ENCODE results near the gene EPHB2.

Gene EPHB2

GRCh38 chr1:22782406-22782805, 71.8 kb downstream of the EPHB2 start:
- no peak for DNase-seq

- no peak for DNase-seq
These were observed 73.7 kb downstream of the EPHB2 start for GRCh38 chr1:22784317-22784716.

GRCh38 chr1:22784737-22785136, 74.1 kb downstream of the EPHB2 start:
- DNase-seq: no peak

GRCh38 chr1:22786101-22786500, 75.5 kb downstream of the EPHB2 start:
- no peak for DNase-seq

GRCh38 chr1:22786719-22787489, 76.3 kb downstream of the EPHB2 start:
- DNase-seq: no peak

- DNase-seq: no peak
These were observed 77.0 kb downstream of the EPHB2 start for GRCh38 chr1:22787636-22788035.

- no peak for DNase-seq
These were observed 77.6 kb downstream of the EPHB2 start for GRCh38 chr1:22788254-22788661.

- no peak for DNase-seq
These were observed 78.8 kb downstream of the EPHB2 start for GRCh38 chr1:22789356-22789994.

- DNase-seq: no peak
These were observed 79.8 kb downstream of the EPHB2 start for GRCh38 chr1:22790232-22791008.

GRCh38 chr1:22791831-22792347, 81.2 kb downstream of the EPHB2 start:
- DNase-seq: no peak

- no peak for DNase-seq
These were observed 81.9 kb downstream of the EPHB2 start for GRCh38 chr1:22792396-22793160.

GRCh38 chr1:22793647-22794046, 83.0 kb downstream of the EPHB2 start:
- no peak for DNase-seq

- no peak for DNase-seq
These were observed 84.2 kb downstream of the EPHB2 start for GRCh38 chr1:22794647-22795365.

GRCh38 chr1:22795366-22795714, 84.7 kb downstream of the EPHB2 start:
- DNase-seq: no peak

GRCh38 chr1:22796642-22797041, 86.0 kb downstream of the EPHB2 start:
- DNase-seq: no peak

GRCh38 chr1:22798083-22798482, 87.4 kb downstream of the EPHB2 start:
- no peak for DNase-seq

GRCh38 chr1:22799971-22800370, 89.3 kb downstream of the EPHB2 start:
- no peak for DNase-seq

GRCh38 chr1:22800629-22801028, 90.0 kb downstream of the EPHB2 start:
- no peak for DNase-seq

GRCh38 chr1:22801347-22801746, 90.7 kb downstream of the EPHB2 start:
- DNase-seq: no peak

GRCh38 chr1:22801761-22802160, 91.1 kb downstream of the EPHB2 start:
- no peak for DNase-seq

- no peak for DNase-seq
These were observed 93.2 kb downstream of the EPHB2 start for GRCh38 chr1:22803833-22804232.

- no peak for DNase-seq
These were observed 93.8 kb downstream of the EPHB2 start for GRCh38 chr1:22804406-22804805.

Measured in activated naive CD4-positive, alpha-beta T cell (primary cell).